Esophagus (tissue), 2 donors: ENCODE measurements around the gene TLK2. TPM values are rescaled to one million over a fixed set of nuclear protein-coding genes. Genes with fewer than 3 reads are reported as not detected.

Experiments
- H3K27ac ChIP-seq, 2 donors: one replicate each; pipeline ENCODE4 v1.5.1; 2013; ENCODE audit warnings: low read depth in 2 of 2, mild to moderate bottlenecking in 2 of 2, inconsistent platforms in 1 of 2, low read length in 1 of 2, moderate library complexity in 1 of 2
- H3K27me3 ChIP-seq, 2 donors: one replicate each; pipeline ENCODE4 v1.6.1; 2013; ENCODE audit warnings: low read length in 2 of 2, control low read depth in 1 of 2, mild to moderate bottlenecking in 1 of 2; ENCODE audit not compliant: insufficient read depth in 2 of 2, control insufficient read depth in 1 of 2
- H3K36me3 ChIP-seq, 2 donors: one replicate each; pipeline ENCODE4 v1.6.1; 2013; ENCODE audit warnings: low read length in 1 of 2; ENCODE audit not compliant: control insufficient read depth in 2 of 2, insufficient read depth in 2 of 2
- H3K4me1 ChIP-seq, 2 donors: one replicate each; pipeline ENCODE4 v1.6.1; 2013; ENCODE audit warnings: low read length in 1 of 2; ENCODE audit not compliant: control insufficient read depth in 2 of 2, insufficient read depth in 2 of 2
- H3K4me3 ChIP-seq, 2 donors: one replicate each; pipeline ENCODE4 v1.5.1; 2013; ENCODE audit warnings: low read length in 2 of 2, mild to moderate bottlenecking in 2 of 2, low read depth in 1 of 2, moderate library complexity in 1 of 2
- H3K9me3 ChIP-seq, 2 donors: one replicate each; pipeline ENCODE4 v1.6.1; 2013; ENCODE audit warnings: mild to moderate bottlenecking in 2 of 2, low read depth in 1 of 2, low read length in 1 of 2, moderate library complexity in 1 of 2; ENCODE audit not compliant: control insufficient read depth in 2 of 2, insufficient read depth in 1 of 2
- WGBS, 2 donors: extraction: QIAGEN DNeasy Blood & Tissue Kit; methylation state at CpG; one replicate each; pipeline ENCODE4 v1.1.7; 2013; 5-methylcytosine and 5-hydroxymethylcytosine counted together
- polyA plus RNA-seq, 2 donors: library from polyadenylated mRNA; stranded (reverse); fragments of 200-250 nt; gene quantifications; one replicate each; pipeline ENCODE4 v1.2.3, GENCODE V29; 2013
- donor health status: healthy with polysubstance abuse.
- donor health status: Bipolar disorder and iron deficiency.

Gene TLK2
- polyA plus RNA-seq, 2 donors, result 7.1 to 13.0 TPM

DNA sequence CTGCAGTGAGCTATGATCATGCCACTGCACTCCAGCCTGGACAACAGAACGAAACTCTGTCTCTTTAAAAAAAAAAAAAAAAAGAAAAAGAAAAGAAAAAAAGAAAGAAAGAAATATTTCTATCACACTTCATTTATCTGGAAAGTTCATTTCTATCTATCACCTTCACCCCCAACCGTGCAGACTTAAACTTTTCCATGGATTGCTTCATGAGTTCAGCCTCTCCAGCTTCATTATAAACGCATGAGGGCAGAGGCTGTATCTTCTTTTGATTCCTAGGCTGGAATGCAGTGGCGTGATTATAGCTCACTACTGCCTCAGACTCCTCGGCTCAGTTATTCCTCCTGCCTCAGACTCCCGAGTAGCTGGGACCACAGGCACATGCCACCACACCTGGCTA is 177.0 kb downstream of the TLK2 start:
- H3K4me1 ChIP-seq, result peaks cover 4 to 12% of the 10 kb centered on the region in 2 donors
- 85 to 87% methylated on average over 6 of the region's 6 CpGs for WGBS, 2 donors

DNA sequence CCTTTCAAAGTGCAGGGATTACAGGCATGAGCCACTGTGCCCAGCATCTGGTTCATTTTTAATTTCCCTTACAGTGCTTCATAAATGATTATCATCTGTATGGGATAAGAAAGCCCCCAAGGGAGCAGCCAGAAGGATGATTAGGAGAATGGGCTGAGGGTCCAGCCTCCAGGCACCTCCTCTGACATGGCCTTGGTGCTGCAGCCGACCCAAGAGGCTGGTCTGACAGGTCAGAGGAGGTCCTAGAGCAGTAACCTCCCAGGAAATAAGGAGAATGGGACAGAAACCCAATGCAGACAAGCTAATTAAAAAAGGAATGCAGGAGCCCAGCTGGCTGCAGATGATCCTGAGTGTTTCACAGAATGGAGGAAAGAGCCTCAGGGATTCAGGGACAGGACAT is 177.8 kb downstream of the TLK2 start:
- Histone ChIP-seq H3K9me3 (no peaks in the 10 kb centered on the region), H3K4me1 (peaks cover 4 to 12% of the 10 kb centered on the region in 2 donors), H3K27ac (no peak overlapping the region), H3K36me3 (no peaks in the 10 kb centered on the region), H3K27me3 (no peaks in the 10 kb centered on the region), H3K4me3 (no peak overlapping the region)
- 56 to 67% methylated on average over 1 of the region's 1 CpG for WGBS, 2 donors

More for the DNA sequence above, 177.0 kb downstream of the TLK2 start:
- no peak overlapping the region for H3K4me3 ChIP-seq
- H3K9me3 ChIP-seq, result no peaks in the 10 kb centered on the region
- no peak overlapping the region for H3K27ac ChIP-seq
- H3K27me3 ChIP-seq, result no peaks in the 10 kb centered on the region
- H3K36me3 ChIP-seq, result no peaks in the 10 kb centered on the region

GRCh38 chr17:62657145-62657665 is 178.6 kb downstream of the TLK2 start:
- no peak overlapping the region for H3K27ac ChIP-seq
- no peaks in the 10 kb centered on the region for H3K27me3 ChIP-seq
- no peaks in the 10 kb centered on the region for H3K9me3 ChIP-seq
- H3K4me1 ChIP-seq, result peaks cover 4 to 11% of the 10 kb centered on the region in 2 donors
- H3K4me3 ChIP-seq, result no peak overlapping the region
- 94% methylated on average over 3 of the region's 3 CpGs for WGBS, 2 donors
- no peaks in the 10 kb centered on the region for H3K36me3 ChIP-seq

- Histone ChIP-seq H3K9me3 (no peaks in the 10 kb centered on the region), H3K4me3 (no peak overlapping the region), H3K27me3 (no peaks in the 10 kb centered on the region), H3K27ac (no peak overlapping the region), H3K36me3 (no peaks in the 10 kb centered on the region), H3K4me1 (peaks cover 4 to 9% of the 10 kb centered on the region in 2 donors)
- 78 to 84% methylated on average over 9 of the region's 9 CpGs for WGBS, 2 donors
These were observed 179.1 kb downstream of the TLK2 start for GRCh38 chr17:62657690-62658089.

DNA sequence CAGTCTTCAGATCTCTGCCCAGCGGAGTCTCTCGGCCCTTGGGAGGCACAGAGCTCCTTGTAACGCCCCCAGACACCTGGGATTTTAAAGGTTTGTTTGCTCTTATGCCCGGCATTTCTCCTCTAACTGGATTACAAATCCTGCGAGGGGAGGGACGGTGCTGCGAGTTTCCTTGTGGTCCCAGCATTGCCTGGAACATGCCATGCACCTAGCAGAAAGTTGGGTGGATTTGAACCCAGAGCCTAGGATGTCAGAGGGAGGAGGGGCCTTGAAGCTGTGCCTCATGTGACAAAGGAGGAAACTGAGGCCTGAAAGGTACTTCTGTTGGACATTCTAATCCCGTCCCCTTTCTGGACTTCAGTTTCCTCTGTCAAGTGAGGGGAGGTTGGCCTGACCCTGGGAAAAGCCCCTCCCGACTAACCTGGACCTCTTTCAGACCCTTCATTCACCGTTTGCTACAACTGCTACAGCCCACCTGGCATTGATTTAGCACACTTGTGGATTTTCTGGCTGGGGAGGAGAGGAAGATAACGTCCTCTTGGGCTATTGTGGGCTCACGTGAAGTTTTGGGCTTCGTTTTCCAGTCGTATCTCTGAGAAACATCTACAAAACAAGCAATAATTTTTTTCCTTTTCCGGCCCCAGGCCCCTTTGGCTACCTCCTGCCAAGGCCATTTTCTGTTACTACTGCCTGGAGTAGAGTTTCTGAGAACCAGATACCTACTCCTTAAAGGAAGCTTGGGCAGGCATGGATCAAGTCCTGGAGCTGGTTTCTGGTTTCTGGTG is 179.7 kb downstream of the TLK2 start:
- Histone ChIP-seq H3K4me1 (peaks cover 4 to 9% of the 10 kb centered on the region in 2 donors), H3K27ac (no peak overlapping the region), H3K9me3 (no peaks in the 10 kb centered on the region), H3K4me3 (no peak overlapping the region), H3K27me3 (no peaks in the 10 kb centered on the region), H3K36me3 (no peaks in the 10 kb centered on the region)
- 78 to 80% methylated on average over 15 of the region's 15 CpGs for WGBS, 2 donors

DNA sequence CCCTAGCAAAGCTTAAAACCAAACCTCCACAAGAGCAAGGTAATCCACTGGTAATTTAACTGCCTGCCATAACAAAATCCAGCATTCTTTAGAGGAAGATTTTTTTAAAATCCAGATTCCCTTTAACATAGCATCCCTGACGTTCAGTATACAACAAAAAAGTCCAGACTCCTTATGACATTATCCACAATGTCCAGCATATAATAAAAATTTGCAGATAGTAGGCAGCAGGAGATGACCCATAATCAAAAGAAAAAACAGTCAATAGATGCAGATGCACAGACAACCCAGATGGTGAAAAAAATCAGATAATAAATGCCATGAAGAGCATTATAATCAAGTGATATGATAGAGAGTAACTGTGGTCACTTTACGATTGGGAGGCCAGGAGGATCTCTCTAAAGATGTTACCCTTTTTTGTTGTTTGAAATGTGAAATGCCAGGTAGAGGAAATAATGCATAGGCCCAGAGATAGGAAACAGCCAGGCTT is 182.0 kb downstream of the TLK2 start:
- Histone ChIP-seq H3K4me1 (no peaks in the 10 kb centered on the region), H3K36me3 (no peaks in the 10 kb centered on the region), H3K9me3 (no peaks in the 10 kb centered on the region), H3K27ac (no peak overlapping the region), H3K27me3 (no peaks in the 10 kb centered on the region), H3K4me3 (no peak overlapping the region)
- WGBS, 2 donors, result 84 to 85% methylated on average over 2 of the region's 2 CpGs

DNA sequence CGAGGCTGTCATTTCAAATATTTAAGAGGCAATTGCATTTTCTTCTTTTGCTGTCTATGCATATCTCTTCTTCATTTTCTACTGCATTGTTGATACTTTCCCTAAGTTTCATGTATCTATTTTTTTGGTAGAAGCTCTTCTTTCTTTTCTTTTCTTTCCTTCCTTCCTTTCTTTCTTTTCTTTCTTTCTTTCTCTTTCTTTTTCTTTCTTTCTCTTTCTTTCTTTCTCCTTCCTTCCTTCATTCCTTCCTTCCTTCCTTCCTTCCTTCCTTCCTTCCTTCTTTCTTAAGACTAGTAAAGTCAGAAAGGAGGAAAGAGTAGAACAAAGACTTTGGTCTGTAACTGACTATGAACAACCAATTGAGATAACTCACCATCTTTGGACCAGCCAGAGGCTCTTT is 182.7 kb downstream of the TLK2 start:
- H3K27me3 ChIP-seq, result no peaks in the 10 kb centered on the region
- WGBS, 2 donors, result 100% methylated on average over 1 of the region's 1 CpG
- H3K36me3 ChIP-seq, result no peaks in the 10 kb centered on the region
- H3K4me3 ChIP-seq, result no peak overlapping the region
- H3K4me1 ChIP-seq, result no peaks in the 10 kb centered on the region
- H3K27ac ChIP-seq, result no peak overlapping the region
- H3K9me3 ChIP-seq, result no peaks in the 10 kb centered on the region

- no peak overlapping the region for H3K4me3 ChIP-seq
- no peaks in the 10 kb centered on the region for H3K36me3 ChIP-seq
- H3K9me3 ChIP-seq, result no peaks in the 10 kb centered on the region
- WGBS, 2 donors, result 80 to 84% methylated on average over 6 of the region's 6 CpGs
- H3K27ac ChIP-seq, result no peak overlapping the region
- no peaks in the 10 kb centered on the region for H3K27me3 ChIP-seq
- H3K4me1 ChIP-seq, result no peaks in the 10 kb centered on the region
These were observed 184.2 kb downstream of the TLK2 start for GRCh38 chr17:62662855-62663254.
